Stomach (tissue), 4 donors: Measurements from ENCODE around the gene TSC22D4.

Source experiments
- CTCF ChIP-seq, 7 experiments: fragments of 450-650 bp in 4 of 7; fragments of 200-600 bp in 3 of 7; sonication (generic) in 3 of 7; IDR thresholded peaks; one replicate each; pipeline ENCODE4 v1.5.1; 2016 to 2019; ENCODE audit warnings: antibody characterized with exemption in 7 of 7, control low read depth in 2 of 7, mild to moderate bottlenecking in 1 of 7
- POLR2A ChIP-seq, 4 donors: fragments of 450-650 bp; IDR thresholded peaks; one replicate each; pipeline ENCODE4 v1.6.1; 2016; ENCODE audit warnings: antibody characterized with exemption in 4 of 4, control low read depth in 2 of 4, mild to moderate bottlenecking in 1 of 4, moderate library complexity in 1 of 4
- POLR2AphosphoS5 ChIP-seq, 3 donors: sonication (generic); formaldehyde crosslinking; IDR thresholded peaks; one replicate each; pipeline ENCODE4 v1.6.1; 2016; ENCODE audit warnings: antibody characterized with exemption in 3 of 3

- TF ChIP-seq CTCF (IDR thresholded peaks at IDR 0.05), result no peak
- no peak for TF ChIP-seq POLR2A (IDR thresholded peaks at IDR 0.05)
- TF ChIP-seq POLR2AphosphoS5 (IDR thresholded peaks at IDR 0.05), result no peak
Measured at GRCh38 chr7:100477871-100478267, 1.1 kb downstream of the TSC22D4 start.
